Activated CD4-positive, alpha-beta memory T cell treated with anti-CD3 and anti-CD28 coated beads, Interleukin-2, amount 10 ng/mL, durations not matched to agents 7 days and 5 days (primary cell): ENCODE data around the gene C17orf78. TPM values are rescaled to one million over a fixed set of nuclear protein-coding genes. Genes with fewer than 3 reads are reported as not detected.
"Not testable (repeated sequence)": the region's sequence is repeated elsewhere in the genome, so short reads cannot be mapped to it uniquely, and the experiment has no call there.

Experiments
- CTCF ChIA-PET: fragments of 350-600 bp; sonication (Branson Sonifier 250); formaldehyde crosslinking; loops from one replicate; lab custom pipeline; 2021; ENCODE audit warnings: antibody characterized with exemption, inconsistent platforms; lab: Charles Lee
- POLR2A ChIA-PET: fragments of 350-600 bp; sonication (Branson Sonifier 250); formaldehyde crosslinking; loops from one replicate; lab custom pipeline; 2021; ENCODE audit warnings: antibody characterized with exemption; lab: Charles Lee
- DNase-seq: peaks from one replicate; pipeline ENCODE4 v3.0.0-alpha.2; 2020
- H3K27ac Mint-ChIP-seq: one replicate; pipeline ENCODE4 v1.8.0; 2021; ENCODE audit warnings: mild to moderate bottlenecking, mixed read lengths
- H3K27me3 Mint-ChIP-seq: one replicate; pipeline ENCODE4 v1.8.0; 2021; ENCODE audit warnings: mixed read lengths
- H3K36me3 Mint-ChIP-seq: one replicate; pipeline ENCODE4 v1.8.0; 2021; ENCODE audit warnings: low read depth, mixed read lengths
- H3K4me1 Mint-ChIP-seq: one replicate; pipeline ENCODE4 v1.8.0; 2021; ENCODE audit warnings: mixed read lengths
- H3K4me3 Mint-ChIP-seq: one replicate; pipeline ENCODE4 v1.8.0; 2021; ENCODE audit warnings: mild to moderate bottlenecking, mixed read lengths
- H3K9me3 Mint-ChIP-seq: one replicate; pipeline ENCODE4 v1.8.0; 2021; ENCODE audit warnings: mixed read lengths
- total RNA-seq, 2 experiments: library from RNA; stranded (reverse); gene quantifications; one replicate each; pipeline ENCODE4 v1.2.3, GENCODE V29; 2021

C17orf78 gene
- total RNA-seq, result not detected

GRCh38 chr17:37375706-37376105 is at the start of gene C17orf78:
TSS of gene C17orf78 (plus strand) at chr17:37375985. CDS start at chr17:37376093, 108 bp downstream.
- CTCF ChIA-PET, result interaction anchor here (0.9 to 4.0 kb wide), 4 partner anchors 16 to 416 kb away, joined by 3 to 31 read pairs (median 4); no protein-coding TSS in a partner anchor
- POLR2A ChIA-PET, result no interaction called here
- Mint-ChIP-seq H3K4me3 (no peak within 1 kb of the TSS), H3K27me3 (peaks cover 3% of the 10 kb centered on the region), H3K4me1 (peaks cover 7% of the 10 kb centered on the region), H3K27ac (no peak within 1 kb of the TSS), H3K36me3 (no peaks in the 10 kb centered on the region), H3K9me3 (no peaks in the 10 kb centered on the region)
- DNase-seq, result no peak

- H3K4me1 Mint-ChIP-seq, result no peaks in the 10 kb centered on the region
- no peak overlapping the region for H3K4me3 Mint-ChIP-seq
- no peak for DNase-seq
- no peaks in the 10 kb centered on the region for H3K27me3 Mint-ChIP-seq
- POLR2A ChIA-PET, result no interaction called here
- H3K36me3 Mint-ChIP-seq, result peaks cover 31% of the 10 kb centered on the region
- CTCF ChIA-PET, result no interaction called here
- H3K9me3 Mint-ChIP-seq, result no peaks in the 10 kb centered on the region
- no peak overlapping the region for H3K27ac Mint-ChIP-seq
These were observed 48.3 kb upstream of the C17orf78 start for GRCh38 chr17:37327341-37328090.

- peaks cover 11% of the 10 kb centered on the region for H3K36me3 Mint-ChIP-seq
- ChIA-PET CTCF (interaction anchor here (1.0 kb wide), 1 partner anchor 35 kb away, joined by 3 read pairs; no protein-coding TSS in a partner anchor), POLR2A (no interaction called here)
- no peak overlapping the region for H3K27ac Mint-ChIP-seq
- no peak overlapping the region for H3K4me3 Mint-ChIP-seq
- no peaks in the 10 kb centered on the region for H3K4me1 Mint-ChIP-seq
- H3K27me3 Mint-ChIP-seq, result no peaks in the 10 kb centered on the region
- DNase-seq, result no peak
- H3K9me3 Mint-ChIP-seq, result no peaks in the 10 kb centered on the region
These were observed 36.9 kb upstream of the C17orf78 start for GRCh38 chr17:37338847-37339246.

GRCh38 chr17:37339321-37339720 is 36.5 kb upstream of the C17orf78 start:
- Mint-ChIP-seq H3K27me3 (no peaks in the 10 kb centered on the region), H3K4me1 (peaks cover 3% of the 10 kb centered on the region), H3K27ac (no peak overlapping the region), H3K9me3 (no peaks in the 10 kb centered on the region), H3K4me3 (no peak overlapping the region), H3K36me3 (peaks cover 11% of the 10 kb centered on the region)
- POLR2A ChIA-PET, result no interaction called here
- CTCF ChIA-PET, result interaction anchor here (1.0 kb wide), 1 partner anchor 35 kb away, joined by 3 read pairs; no protein-coding TSS in a partner anchor
- no peak for DNase-seq

GRCh38 chr17:37340804-37341203 is 35.0 kb upstream of the C17orf78 start:
- Mint-ChIP-seq H3K4me1 (peaks cover 16% of the 10 kb centered on the region), H3K9me3 (no peaks in the 10 kb centered on the region), H3K4me3 (no peak overlapping the region), H3K27ac (no peak overlapping the region), H3K36me3 (peaks cover 22% of the 10 kb centered on the region), H3K27me3 (no peaks in the 10 kb centered on the region)
- ChIA-PET CTCF (interaction anchor here (1.3 kb wide), 1 partner anchor 33 kb away, joined by 4 read pairs; no protein-coding TSS in a partner anchor), POLR2A (no interaction called here)
- DNase-seq, result no peak

- Mint-ChIP-seq H3K9me3 (no peaks in the 10 kb centered on the region), H3K27ac (no peak overlapping the region), H3K27me3 (no peaks in the 10 kb centered on the region), H3K4me3 (no peak overlapping the region), H3K36me3 (peaks cover 28% of the 10 kb centered on the region), H3K4me1 (peaks cover 17% of the 10 kb centered on the region)
- ChIA-PET POLR2A (interaction anchor here (1.2 kb wide), 1 partner anchor 87 kb away, joined by 3 read pairs; no protein-coding TSS in a partner anchor), CTCF (no interaction called here)
- no peak for DNase-seq
These were observed 33.2 kb upstream of the C17orf78 start for GRCh38 chr17:37342589-37342988.

- peaks cover 24% of the 10 kb centered on the region for H3K36me3 Mint-ChIP-seq
- POLR2A ChIA-PET, result interaction anchor here (0.7 to 2.1 kb wide), 3 partner anchors 14 to 254 kb away, joined by 3 to 12 read pairs (median 4); no protein-coding TSS in a partner anchor
- CTCF ChIA-PET, result interaction anchor here (0.6 to 0.8 kb wide), 2 partner anchors 14 to 161 kb away, joined by 3 to 6 read pairs; no protein-coding TSS in a partner anchor
- no peak for DNase-seq
- no peaks in the 10 kb centered on the region for H3K27me3 Mint-ChIP-seq
- H3K4me3 Mint-ChIP-seq, result no peak overlapping the region
- peaks cover 17% of the 10 kb centered on the region for H3K4me1 Mint-ChIP-seq
- no peaks in the 10 kb centered on the region for H3K9me3 Mint-ChIP-seq
- H3K27ac Mint-ChIP-seq, result peak overlapping the region; percentile 17
These were observed 31.3 kb upstream of the C17orf78 start for GRCh38 chr17:37344519-37344918.

GRCh38 chr17:37346863-37347402 is 28.9 kb upstream of the C17orf78 start:
- Mint-ChIP-seq H3K36me3 (peaks cover 24% of the 10 kb centered on the region), H3K4me1 (peaks cover 17% of the 10 kb centered on the region)
- DNase-seq, H3K4me3 Mint-ChIP-seq, POLR2A ChIA-PET, H3K9me3 Mint-ChIP-seq, H3K27me3 Mint-ChIP-seq, H3K27ac Mint-ChIP-seq: not testable (repeated sequence)
- CTCF ChIA-PET, result interaction anchor here (1.8 to 1.9 kb wide), 2 partner anchors 12 to 26 kb away, joined by 4 to 5 read pairs; no protein-coding TSS in a partner anchor

- H3K4me3 Mint-ChIP-seq, result peak overlapping the region; percentile 95
- H3K36me3 Mint-ChIP-seq, DNase-seq, H3K27me3 Mint-ChIP-seq, H3K27ac Mint-ChIP-seq, POLR2A ChIA-PET, H3K9me3 Mint-ChIP-seq: not testable (repeated sequence)
- peaks cover 26% of the 10 kb centered on the region for H3K4me1 Mint-ChIP-seq
- CTCF ChIA-PET, result interaction anchor here (0.9 kb wide), 1 partner anchor 19 kb away, joined by 3 read pairs; the partner anchor contains the start of gene C17orf78
These were observed 18.8 kb upstream of the C17orf78 start for GRCh38 chr17:37356796-37357569.

- Mint-ChIP-seq H3K9me3 (no peaks in the 10 kb centered on the region), H3K4me3 (peak overlapping the region; percentile 95), H3K36me3 (no peaks in the 10 kb centered on the region), H3K4me1 (peaks cover 26% of the 10 kb centered on the region), H3K27me3 (no peaks in the 10 kb centered on the region), H3K27ac (peak overlapping the region; percentile 79)
- POLR2A ChIA-PET, result interaction anchor here (0.9 to 2.7 kb wide), 12 partner anchors 11 to 755 kb away, joined by 3 to 13 read pairs (median 6); partner anchors contain the start of genes AATF, ACACA and TADA2A
- peak; percentile 47 for DNase-seq
- CTCF ChIA-PET, result interaction anchor here (0.8 to 1.7 kb wide), 4 partner anchors 10 to 53 kb away, joined by 3 to 12 read pairs (median 4); no protein-coding TSS in a partner anchor
These were observed 17.5 kb upstream of the C17orf78 start for GRCh38 chr17:37358098-37358829.

- H3K27me3 Mint-ChIP-seq, result no peaks in the 10 kb centered on the region
- no peaks in the 10 kb centered on the region for H3K9me3 Mint-ChIP-seq
- H3K27ac Mint-ChIP-seq, result peak overlapping the region; percentile 79
- peak overlapping the region; percentile 95 for H3K4me3 Mint-ChIP-seq
- no peaks in the 10 kb centered on the region for H3K36me3 Mint-ChIP-seq
- POLR2A ChIA-PET, result interaction anchor here (0.9 to 2.7 kb wide), 12 partner anchors 10 to 756 kb away, joined by 3 to 13 read pairs (median 6); partner anchors contain the start of genes AATF, ACACA and TADA2A
- CTCF ChIA-PET, result interaction anchor here (0.8 to 1.7 kb wide), 5 partner anchors 11 to 52 kb away, joined by 3 to 12 read pairs (median 3); no protein-coding TSS in a partner anchor
- peak; percentile 95 for DNase-seq
- H3K4me1 Mint-ChIP-seq, result peaks cover 26% of the 10 kb centered on the region
These were observed 16.7 kb upstream of the C17orf78 start for GRCh38 chr17:37358830-37359681.
